ENCODE measurements around the gene ARHGEF35. TPM values are rescaled to one million over a fixed set of nuclear protein-coding genes. Genes with fewer than 3 reads are reported as not detected.
A peak's percentile ranks its signal among the peaks of the same experiment; 100 is the strongest.
"Not testable (repeated sequence)": the region's sequence is repeated elsewhere in the genome, so short reads cannot be mapped to it uniquely, and the experiment has no call there.

The ARHGEF35 gene
- total RNA-seq, 1 donor from 2014 or later: 1.2 TPM

DNA sequence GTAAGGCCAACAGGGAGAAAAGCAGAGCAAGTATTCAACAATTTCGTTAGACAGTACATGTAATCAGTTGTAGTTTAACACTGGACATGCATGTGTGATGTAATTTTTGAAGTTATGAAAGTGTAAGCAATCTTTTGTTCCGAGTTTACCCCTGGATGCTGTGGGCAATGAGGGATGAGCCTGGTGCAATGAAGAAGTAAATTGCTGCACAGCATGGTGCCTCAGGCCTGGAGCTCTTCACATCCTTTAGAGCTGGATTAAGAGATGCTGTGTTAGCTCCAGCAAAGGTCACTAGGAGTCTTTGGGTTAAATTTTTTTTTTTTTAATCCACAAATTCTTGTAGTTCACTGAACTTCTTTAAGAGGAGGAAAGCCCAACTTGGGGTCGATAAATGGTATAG lies 7.5 kb upstream of the ARHGEF35 start:
- not testable (repeated sequence) for DNase-seq (ENCODE audit: low read depth, low spot score); H3K27ac Mint-ChIP-seq (ENCODE audit: unreplicated experiment); H3K27me3 Mint-ChIP-seq (ENCODE audit: low read depth); H3K4me3 Mint-ChIP-seq; H3K36me3 Mint-ChIP-seq (ENCODE audit: low read depth); H3K4me1 Mint-ChIP-seq; H3K9me3 Mint-ChIP-seq

DNA sequence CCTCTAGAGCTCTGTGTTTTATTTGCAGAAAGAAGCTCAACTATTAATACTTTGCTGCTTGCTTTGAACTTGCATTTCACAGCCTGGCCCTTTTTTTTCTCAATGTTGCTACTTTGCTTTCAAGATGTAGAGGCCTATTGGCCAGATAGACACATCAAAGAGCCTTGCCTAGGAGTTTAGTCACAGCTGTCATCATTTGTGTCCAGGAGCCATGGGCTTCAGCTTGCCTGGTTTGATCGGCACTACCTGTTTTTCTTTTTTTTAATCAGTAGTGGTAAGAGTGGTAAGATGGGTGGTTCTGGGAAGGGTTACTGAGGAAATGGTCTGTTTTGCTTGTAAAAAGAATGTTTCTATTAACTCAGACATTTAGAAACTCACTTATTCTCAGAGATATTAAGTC lies 6.3 kb upstream of the ARHGEF35 start:
- H3K27ac Mint-ChIP-seq (ENCODE audit: unreplicated experiment); DNase-seq (ENCODE audit: low read depth, low spot score); H3K4me3 Mint-ChIP-seq; H3K27me3 Mint-ChIP-seq (ENCODE audit: low read depth); H3K36me3 Mint-ChIP-seq (ENCODE audit: low read depth); H3K9me3 Mint-ChIP-seq; H3K4me1 Mint-ChIP-seq: not testable (repeated sequence)

DNA sequence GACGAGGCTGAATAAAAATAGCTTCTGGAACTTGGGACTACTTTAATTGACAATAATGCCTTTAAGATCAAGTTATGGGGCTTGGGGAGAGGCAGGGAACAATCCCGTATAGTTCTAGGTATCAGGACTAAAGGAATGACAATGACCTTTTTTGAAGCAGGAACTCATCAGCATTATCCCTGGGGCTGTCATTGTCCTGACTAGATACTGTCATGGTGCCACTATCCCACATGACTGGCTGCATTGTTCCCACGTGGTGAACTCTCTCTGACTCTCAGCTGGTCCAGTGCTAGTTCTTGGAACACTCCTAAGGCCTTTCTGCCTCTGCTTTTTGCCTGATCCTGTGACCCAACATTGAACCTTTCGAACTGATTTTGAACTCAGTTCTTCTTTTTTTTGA lies 3.3 kb upstream of the ARHGEF35 start:
- not testable (repeated sequence) for H3K9me3 Mint-ChIP-seq; H3K27me3 Mint-ChIP-seq (ENCODE audit: low read depth); H3K4me1 Mint-ChIP-seq; DNase-seq (ENCODE audit: low read depth, low spot score); H3K4me3 Mint-ChIP-seq; H3K36me3 Mint-ChIP-seq (ENCODE audit: low read depth); H3K27ac Mint-ChIP-seq (ENCODE audit: unreplicated experiment)

DNA sequence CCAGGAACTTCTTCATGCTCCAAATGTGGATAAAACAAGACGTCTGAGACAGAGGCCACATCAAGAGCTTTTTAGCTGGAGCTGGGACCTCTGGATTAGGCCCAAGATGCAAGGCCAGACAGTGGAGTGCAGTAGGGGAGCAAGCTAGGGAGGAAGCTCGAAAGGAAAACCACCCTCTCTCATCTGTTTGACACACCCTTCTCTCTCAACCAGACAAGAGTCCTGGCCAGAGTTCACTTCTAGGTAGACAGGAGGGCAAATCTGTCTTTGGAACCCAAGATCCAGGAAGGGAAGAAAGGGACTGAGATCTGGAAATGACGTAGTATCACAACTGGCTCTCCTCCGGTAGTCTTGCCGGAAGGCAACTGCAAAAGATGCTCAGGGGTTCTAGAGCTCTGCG lies 1.2 kb downstream of the ARHGEF35 start:
- H3K9me3 Mint-ChIP-seq; H3K27ac Mint-ChIP-seq (ENCODE audit: unreplicated experiment); DNase-seq (ENCODE audit: low read depth, low spot score); H3K27me3 Mint-ChIP-seq (ENCODE audit: low read depth); H3K4me3 Mint-ChIP-seq; H3K36me3 Mint-ChIP-seq (ENCODE audit: low read depth); H3K4me1 Mint-ChIP-seq: not testable (repeated sequence)

DNA sequence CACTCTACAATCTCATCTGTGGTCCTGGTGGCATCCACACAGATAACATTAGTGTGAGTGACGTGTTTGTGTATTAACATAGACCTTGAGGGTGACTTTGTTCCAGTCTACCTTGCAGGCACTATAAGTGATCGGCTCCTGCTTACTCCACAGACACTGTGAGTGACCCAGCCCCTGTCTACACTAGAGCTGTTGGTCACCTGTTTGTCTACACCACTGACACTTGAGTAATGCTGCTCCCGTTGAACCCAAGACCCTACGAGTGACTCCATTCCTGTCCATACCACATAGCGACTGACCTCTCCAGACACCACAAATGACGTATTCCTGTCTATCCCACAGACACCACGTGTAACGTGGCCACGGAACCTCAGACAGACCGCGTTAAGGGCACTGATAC lies 1.9 kb downstream of the ARHGEF35 start:
- H3K4me1 Mint-ChIP-seq; DNase-seq (ENCODE audit: low read depth, low spot score); H3K27me3 Mint-ChIP-seq (ENCODE audit: low read depth); H3K9me3 Mint-ChIP-seq; H3K36me3 Mint-ChIP-seq (ENCODE audit: low read depth); H3K4me3 Mint-ChIP-seq; H3K27ac Mint-ChIP-seq (ENCODE audit: unreplicated experiment): not testable (repeated sequence)

DNA sequence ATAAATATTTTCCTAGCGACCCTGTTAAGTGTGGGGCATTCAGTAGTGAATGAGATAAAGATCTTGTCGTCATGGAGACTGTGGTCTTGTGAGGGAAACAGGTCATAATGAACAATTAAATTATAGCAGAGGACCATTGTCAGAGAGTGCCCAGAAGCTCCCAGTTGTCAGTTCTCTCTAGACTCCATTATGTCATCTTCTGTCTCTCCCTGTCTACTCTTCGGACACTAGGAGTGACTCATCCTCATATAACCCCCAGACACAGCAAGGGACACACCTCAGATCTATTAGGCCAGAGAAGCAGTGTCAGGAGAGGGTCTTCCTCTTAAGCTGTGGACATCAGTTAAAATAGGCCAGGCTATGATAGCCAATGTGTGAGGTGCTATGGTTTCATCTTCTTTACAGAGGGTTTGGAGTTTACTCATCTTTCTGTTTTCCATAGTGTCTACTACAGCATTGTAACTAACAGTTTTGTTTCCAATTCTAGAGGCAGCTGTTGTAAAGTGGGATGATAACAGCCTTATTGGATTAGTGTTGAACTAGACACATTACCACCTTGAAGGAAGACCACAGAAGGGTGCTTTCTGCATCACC lies 7.0 kb downstream of the ARHGEF35 start:
- H3K27ac Mint-ChIP-seq (ENCODE audit: unreplicated experiment); H3K4me3 Mint-ChIP-seq; H3K27me3 Mint-ChIP-seq (ENCODE audit: low read depth); H3K4me1 Mint-ChIP-seq; H3K9me3 Mint-ChIP-seq; DNase-seq (ENCODE audit: low read depth, low spot score); H3K36me3 Mint-ChIP-seq (ENCODE audit: low read depth): not testable (repeated sequence)

DNA sequence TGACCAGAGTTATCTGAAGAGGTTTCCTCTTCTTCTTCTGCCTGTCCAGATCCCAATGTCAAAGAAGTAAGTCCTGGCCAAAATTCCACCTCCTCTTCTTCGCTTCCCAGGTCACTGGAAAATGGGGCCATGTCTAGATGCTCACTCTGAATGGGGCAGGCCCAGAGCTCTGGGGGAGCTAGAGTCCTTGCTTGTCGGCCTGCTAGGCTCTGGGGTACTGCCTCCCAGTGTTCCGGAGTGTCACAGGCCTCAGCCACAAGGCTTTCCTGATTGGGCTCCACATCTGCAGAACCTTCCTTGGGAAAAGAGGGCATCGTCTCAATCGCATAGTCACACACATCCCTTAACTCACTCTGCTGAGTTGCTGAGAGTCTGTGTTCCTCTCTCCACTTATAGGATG lies 7.8 kb downstream of the ARHGEF35 start:
- DNase-seq (ENCODE audit: low read depth, low spot score); H3K9me3 Mint-ChIP-seq; H3K4me1 Mint-ChIP-seq; H3K27me3 Mint-ChIP-seq (ENCODE audit: low read depth); H3K4me3 Mint-ChIP-seq; H3K36me3 Mint-ChIP-seq (ENCODE audit: low read depth); H3K27ac Mint-ChIP-seq (ENCODE audit: unreplicated experiment): not testable (repeated sequence)

DNA sequence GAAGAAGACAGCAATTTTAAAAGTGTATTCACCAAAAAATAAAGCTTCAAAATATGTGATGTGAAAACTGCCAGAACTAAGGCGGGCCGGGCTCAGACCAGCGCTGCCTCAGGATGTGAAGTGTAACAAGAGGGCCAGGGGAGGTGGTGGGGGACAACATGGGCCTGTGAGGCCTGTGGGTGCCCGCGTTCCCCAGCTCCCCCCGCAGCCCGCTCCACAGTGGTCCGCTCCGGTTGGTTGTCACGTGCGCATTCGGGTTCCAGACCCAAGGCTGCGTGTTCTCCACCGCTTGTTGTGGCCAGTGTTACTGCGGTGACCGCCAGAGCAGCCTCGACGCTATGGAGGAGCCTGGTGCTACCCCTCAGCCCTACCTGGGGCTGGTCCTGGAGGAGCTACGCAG lies 12.5 kb downstream of the ARHGEF35 start, which contains the start of gene CTAGE4:
Gene CTAGE4 (plus strand): TSS at position 301 of the 400 bp plus-strand sequence. CDS start 38 bp downstream, at position 339.
- H3K27ac Mint-ChIP-seq (ENCODE audit: unreplicated experiment); H3K4me1 Mint-ChIP-seq; H3K36me3 Mint-ChIP-seq (ENCODE audit: low read depth); DNase-seq (ENCODE audit: low read depth, low spot score); H3K9me3 Mint-ChIP-seq; H3K27me3 Mint-ChIP-seq (ENCODE audit: low read depth); H3K4me3 Mint-ChIP-seq: not testable (repeated sequence)

DNA sequence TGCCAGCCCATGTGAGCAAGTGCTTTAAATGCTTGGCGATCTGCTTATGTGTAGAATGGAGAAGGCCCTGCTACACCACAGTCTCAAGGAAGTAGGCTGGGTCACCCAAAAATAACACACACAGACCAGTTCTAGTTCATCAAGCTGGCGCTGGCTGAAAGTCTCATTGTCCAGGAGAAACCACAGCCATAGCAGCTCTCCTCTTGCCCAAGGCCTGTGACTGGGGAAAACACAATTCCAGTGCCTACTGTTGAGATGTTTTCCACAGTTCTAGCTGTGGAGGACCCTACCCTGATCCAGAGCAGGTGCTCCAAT lies 16.5 kb downstream of the ARHGEF35 start:
- not testable (repeated sequence) for H3K9me3 Mint-ChIP-seq; H3K27me3 Mint-ChIP-seq (ENCODE audit: low read depth); H3K4me3 Mint-ChIP-seq; H3K36me3 Mint-ChIP-seq (ENCODE audit: low read depth); H3K27ac Mint-ChIP-seq (ENCODE audit: unreplicated experiment); H3K4me1 Mint-ChIP-seq; DNase-seq (ENCODE audit: low read depth, low spot score)

DNA sequence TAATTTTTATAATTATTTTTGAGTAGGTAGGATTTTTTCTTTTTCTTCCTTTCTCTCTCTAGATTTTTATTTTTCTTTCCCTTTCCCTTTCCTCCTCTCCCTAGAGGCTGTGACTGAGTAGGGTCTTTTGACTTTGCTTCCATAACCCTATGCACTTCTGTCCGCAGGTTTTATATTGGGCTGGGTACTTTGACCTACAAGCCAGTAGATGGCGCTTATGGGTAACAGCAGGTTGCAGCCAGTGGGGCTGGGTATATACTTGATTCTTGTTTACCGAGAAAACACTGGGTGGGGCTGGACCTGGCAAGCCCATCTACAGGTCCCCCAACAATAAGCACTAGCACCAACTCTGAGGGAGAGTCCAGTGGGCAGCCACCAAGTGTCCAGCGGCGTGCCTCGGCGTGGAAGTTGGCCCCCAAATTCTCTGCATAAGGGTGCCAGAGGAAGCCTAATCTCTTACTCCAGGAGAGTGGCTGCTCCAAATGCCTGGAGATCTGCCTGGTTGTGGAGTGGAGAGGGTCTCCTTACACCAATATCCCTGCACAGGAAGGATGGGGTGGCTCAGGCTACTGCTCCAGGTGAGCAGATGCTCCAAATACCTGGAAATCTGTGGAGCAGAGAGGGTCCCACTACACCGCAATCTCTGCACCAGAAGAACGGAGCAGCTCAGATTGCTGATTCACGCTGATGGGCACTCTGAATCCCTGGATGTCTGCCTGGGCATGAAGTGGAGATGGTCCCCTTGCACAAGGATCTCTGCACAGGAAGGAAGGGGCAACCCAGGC lies 17.1 kb downstream of the ARHGEF35 start:
- DNase-seq (ENCODE audit: low read depth, low spot score); H3K9me3 Mint-ChIP-seq; H3K36me3 Mint-ChIP-seq (ENCODE audit: low read depth); H3K27ac Mint-ChIP-seq (ENCODE audit: unreplicated experiment); H3K27me3 Mint-ChIP-seq (ENCODE audit: low read depth); H3K4me1 Mint-ChIP-seq; H3K4me3 Mint-ChIP-seq: not testable (repeated sequence)
- TF ChIP-seq, protein P1, sequence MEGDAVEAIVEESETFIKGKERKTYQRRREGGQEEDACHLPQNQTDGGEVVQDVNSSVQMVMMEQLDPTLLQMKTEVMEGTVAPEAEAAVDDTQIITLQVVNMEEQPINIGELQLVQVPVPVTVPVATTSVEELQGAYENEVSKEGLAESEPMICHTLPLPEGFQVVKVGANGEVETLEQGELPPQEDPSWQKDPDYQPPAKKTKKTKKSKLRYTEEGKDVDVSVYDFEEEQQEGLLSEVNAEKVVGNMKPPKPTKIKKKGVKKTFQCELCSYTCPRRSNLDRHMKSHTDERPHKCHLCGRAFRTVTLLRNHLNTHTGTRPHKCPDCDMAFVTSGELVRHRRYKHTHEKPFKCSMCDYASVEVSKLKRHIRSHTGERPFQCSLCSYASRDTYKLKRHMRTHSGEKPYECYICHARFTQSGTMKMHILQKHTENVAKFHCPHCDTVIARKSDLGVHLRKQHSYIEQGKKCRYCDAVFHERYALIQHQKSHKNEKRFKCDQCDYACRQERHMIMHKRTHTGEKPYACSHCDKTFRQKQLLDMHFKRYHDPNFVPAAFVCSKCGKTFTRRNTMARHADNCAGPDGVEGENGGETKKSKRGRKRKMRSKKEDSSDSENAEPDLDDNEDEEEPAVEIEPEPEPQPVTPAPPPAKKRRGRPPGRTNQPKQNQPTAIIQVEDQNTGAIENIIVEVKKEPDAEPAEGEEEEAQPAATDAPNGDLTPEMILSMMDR (conservative IDR thresholded peaks at IDR 0.05): peak; percentile 59

All from neural crest cell (in vitro differentiated cells).